Heart right ventricle (tissue), 16 donors: Measurements from ENCODE around the gene DENND4B. TPM values are rescaled to one million over a fixed set of nuclear protein-coding genes. Genes with fewer than 3 reads are reported as not detected.

Source experiments
- ATAC-seq, 8 donors: fragments of 200-7000 bp; cut with Tn5 transposase; one replicate each; pipeline ENCODE4 v1.9.1; 2020; ENCODE audit warnings: mild to moderate bottlenecking in 8 of 8, moderate library complexity in 8 of 8, moderate number of reproducible peaks in 1 of 8
- DNase-seq, 2 donors: peaks; one replicate each; pipeline ENCODE4 v3.0.0-alpha.2; 2020
- H3K27ac ChIP-seq, 10 donors: fragments of 200-600 bp; sonication (generic) in 2 of 10; one replicate each; pipeline versions ENCODE4 v1.5.0 to v1.8.0; 2020 to 2022; ENCODE audit warnings: mild to moderate bottlenecking in 3 of 10
- H3K27me3 ChIP-seq, 7 donors: fragments of 200-600 bp; one replicate each; pipeline ENCODE4 v1.8.0; 2021 to 2022; ENCODE audit warnings: mild to moderate bottlenecking in 2 of 7
- H3K36me3 ChIP-seq, 9 donors: fragments of 200-600 bp; sonication (generic) in 1 of 9; one replicate each; pipeline versions ENCODE4 v1.5.0 to v1.8.0; 2020 to 2022; ENCODE audit warnings: mild to moderate bottlenecking in 2 of 9
- H3K4me1 ChIP-seq, 9 donors: fragments of 200-600 bp; sonication (generic) in 1 of 9; one replicate each; pipeline versions ENCODE4 v1.5.0 to v1.8.0; 2020 to 2022; ENCODE audit warnings: mild to moderate bottlenecking in 4 of 9
- H3K4me3 ChIP-seq, 10 donors: fragments of 200-600 bp; sonication (generic) in 2 of 10; one replicate each; pipeline versions ENCODE4 v1.5.0 to v1.8.0; 2020 to 2022; ENCODE audit warnings: mild to moderate bottlenecking in 7 of 10, moderate library complexity in 2 of 10
- H3K9me3 ChIP-seq, 11 donors: fragments of 200-600 bp in 10 of 11; sonication (generic) in 2 of 11; one replicate each; pipeline versions ENCODE4 v1.5.0 to v1.8.0; 2013 to 2022; ENCODE audit warnings: mild to moderate bottlenecking in 2 of 11, control low read depth in 1 of 11, moderate library complexity in 1 of 11
- CTCF ChIP-seq, 9 donors: fragments of 200-600 bp; sonication (generic) in 2 of 9; IDR thresholded peaks; one replicate each; pipeline versions ENCODE4 v1.5.0 to v1.8.0; 2021 to 2022; ENCODE audit warnings: antibody characterized with exemption in 9 of 9, mild to moderate bottlenecking in 5 of 9, moderate library complexity in 1 of 9
- WGBS, 2 donors: extraction: QIAGEN DNeasy Blood & Tissue Kit; methylation state at CpG; one replicate each; pipeline ENCODE4 v1.1.7; 2013; ENCODE audit warnings: inconsistent platforms in 1 of 2; 5-methylcytosine and 5-hydroxymethylcytosine counted together
- intact Hi-C, 10 donors: fragments of 100-400 bp; cut with DNase I; formaldehyde crosslinking; loops; one replicate each; pipeline versions ENCODE4 v1.11.1 to v1.14.2; 2022
- polyA plus RNA-seq, 2 donors: library from polyadenylated mRNA; stranded (reverse); fragments of 200-250 nt; gene quantifications; one replicate each; pipeline ENCODE4 v1.2.3, GENCODE V29; 2013
- total RNA-seq, 10 donors: library from RNA; stranded (reverse); fragmentation: NEBNext Ultra II Directional in 3 of 10; extraction: Animal tissue kit (Norgen Biotek cat#: 25700) in 3 of 10; gene quantifications; one replicate each; pipeline versions ENCODE4 v1.2.1 to v1.2.4, GENCODE V29; 2021 to 2023
- donor health status: Arrhythmogenic right ventricular cardiomyopathy.
- donor health status: ischemic (EF 13 %, LVEDD 7.1; RV severe dilation, severe dysfunction).
- donor health status: healthy with polysubstance abuse.
- donor health status: DM: no; HTN: yes; CAD: no.
- donor health status: DM: no; HTN: no; CAD: no.
- donor health status: ischemic (EF 25% LVEDD 6.9; RV normal size, moderate dysfunction).
- donor health status: ischemic (EF 25% LVEDD 5.7; RV mildly dilated, moderate dysfunction).
- donor health status: healthy.
- donor health status: DM: yes; HTN: yes; CAD: no.
- donor health status: Ischemic cardiomyopathy.
- donor health status: ischemic (EF 35%, LVEDD 5.7; RV mildly dilated, moderate dysfunction).
- donor health status: nonischemic (EF 11% LVEDD 7.7; RV severe dilation, severe dysfunction).
- donor health status: DM: yes; HTN: yes; CAD: no.
- donor health status: PGD.
- donor health status: ischemic (EF 29% LVEDD 5.4; RV normal size, mild dysfunction).
- donor health status: nonischemic (EF 23%, LVEDD 6.1; RV moderate dilation, normal function).

DENND4B gene
- total and polyA plus RNA-seq, 12 donors: 23.7 to 68.2 (median 39.0) TPM

GRCh38 chr1:153958961-153959260 is 12.4 kb upstream of the DENND4B start:
- 12 to 16% methylated on average over 4 of the region's 4 CpGs for WGBS, 2 donors
- H3K9me3 ChIP-seq: no peaks in the 10 kb centered on the region
- no peak for TF ChIP-seq CTCF (IDR thresholded peaks at IDR 0.05)
- ATAC-seq (no peak), DNase-seq (no peak)
- peak overlapping the region in 8 of 10 donors; percentile 71 to 99 (median 94) for H3K4me3 ChIP-seq
- intact Hi-C loops: loop anchor here in 1 of 10 donors (10.0 kb wide), 1 partner anchor 164 kb away; no protein-coding TSS in a partner anchor
- no peaks in the 10 kb centered on the region for H3K27me3 ChIP-seq
- peak overlapping the region; percentile 44 to 98 (median 94) for H3K27ac ChIP-seq
- peaks cover 0 to 41% (median 13%) of the 10 kb centered on the region in 9 donors for H3K36me3 ChIP-seq
- H3K4me1 ChIP-seq: peaks cover 16 to 80% (median 58%) of the 10 kb centered on the region in 9 donors

- 0 to 1% methylated on average over 73 to 74 of the region's 75 CpGs for WGBS, 2 donors
- intact Hi-C loops: loop anchor here in 1 of 10 donors (10.0 kb wide), 1 partner anchor 164 kb away; no protein-coding TSS in a partner anchor
- Histone ChIP-seq H3K36me3 (peaks cover 0 to 47% (median 19%) of the 10 kb centered on the region in 9 donors), H3K4me3 (peak within 1 kb of the TSS; percentile 71 to 99 (median 94)), H3K4me1 (peaks cover 16 to 78% (median 58%) of the 10 kb centered on the region in 9 donors), H3K27ac (peak within 1 kb of the TSS; percentile 85 to 98 (median 94)), H3K27me3 (no peaks in the 10 kb centered on the region), H3K9me3 (no peaks in the 10 kb centered on the region)
- DNase-seq: peak; percentile 97 to 99
- ATAC-seq: peak; percentile 88 to 95 (median 90)
- TF ChIP-seq CTCF (IDR thresholded peaks at IDR 0.05): peak in 1 of 9 donors; percentile 25
These were observed 11.8 kb upstream of the DENND4B start, which contains the start of gene CRTC2 for GRCh38 chr1:153958111-153958960. TSS of gene CRTC2 (minus strand) at chr1:153958612. CDS start at chr1:153958497, 115 bp downstream.

GRCh38 chr1:153957744-153958110 is 11.2 kb upstream of the DENND4B start:
- DNase-seq: no peak
- peaks cover 16 to 76% (median 56%) of the 10 kb centered on the region in 9 donors for H3K4me1 ChIP-seq
- 1% methylated on average over 13 of the region's 13 CpGs for WGBS, 2 donors
- no peaks in the 10 kb centered on the region for H3K9me3 ChIP-seq
- intact Hi-C loops: loop anchor here in 1 of 10 donors (10.0 kb wide), 1 partner anchor 163 kb away; no protein-coding TSS in a partner anchor
- peak overlapping the region; percentile 85 to 98 (median 94) for H3K27ac ChIP-seq
- H3K4me3 ChIP-seq: peak overlapping the region; percentile 71 to 99 (median 94)
- no peaks in the 10 kb centered on the region for H3K27me3 ChIP-seq
- TF ChIP-seq CTCF (IDR thresholded peaks at IDR 0.05): no peak
- H3K36me3 ChIP-seq: peaks cover 0 to 53% (median 25%) of the 10 kb centered on the region in 9 donors
- ATAC-seq: peak in 5 of 8 donors; percentile 0 to 28 (median 1)

- DNase-seq (no peak), ATAC-seq (no peak)
- H3K4me1 ChIP-seq: peaks cover 11 to 70% (median 51%) of the 10 kb centered on the region in 9 donors
- peaks cover 0 to 58% (median 31%) of the 10 kb centered on the region in 9 donors for H3K36me3 ChIP-seq
- TF ChIP-seq CTCF (IDR thresholded peaks at IDR 0.05): no peak
- H3K27me3 ChIP-seq: no peaks in the 10 kb centered on the region
- H3K27ac ChIP-seq: peak overlapping the region in 9 of 10 donors; percentile 85 to 98 (median 95)
- 29 to 32% methylated on average over 6 of the region's 6 CpGs for WGBS, 2 donors
- H3K4me3 ChIP-seq: peak overlapping the region; percentile 71 to 99 (median 94)
- no peaks in the 10 kb centered on the region for H3K9me3 ChIP-seq
- intact Hi-C loops: loop anchor here in 1 of 10 donors (10.0 kb wide), 1 partner anchor 162 kb away; no protein-coding TSS in a partner anchor
These were observed 10.6 kb upstream of the DENND4B start for GRCh38 chr1:153956997-153957715.
